Measurements from ENCODE around the gene PNPLA6.

PNPLA6 gene

DNA sequence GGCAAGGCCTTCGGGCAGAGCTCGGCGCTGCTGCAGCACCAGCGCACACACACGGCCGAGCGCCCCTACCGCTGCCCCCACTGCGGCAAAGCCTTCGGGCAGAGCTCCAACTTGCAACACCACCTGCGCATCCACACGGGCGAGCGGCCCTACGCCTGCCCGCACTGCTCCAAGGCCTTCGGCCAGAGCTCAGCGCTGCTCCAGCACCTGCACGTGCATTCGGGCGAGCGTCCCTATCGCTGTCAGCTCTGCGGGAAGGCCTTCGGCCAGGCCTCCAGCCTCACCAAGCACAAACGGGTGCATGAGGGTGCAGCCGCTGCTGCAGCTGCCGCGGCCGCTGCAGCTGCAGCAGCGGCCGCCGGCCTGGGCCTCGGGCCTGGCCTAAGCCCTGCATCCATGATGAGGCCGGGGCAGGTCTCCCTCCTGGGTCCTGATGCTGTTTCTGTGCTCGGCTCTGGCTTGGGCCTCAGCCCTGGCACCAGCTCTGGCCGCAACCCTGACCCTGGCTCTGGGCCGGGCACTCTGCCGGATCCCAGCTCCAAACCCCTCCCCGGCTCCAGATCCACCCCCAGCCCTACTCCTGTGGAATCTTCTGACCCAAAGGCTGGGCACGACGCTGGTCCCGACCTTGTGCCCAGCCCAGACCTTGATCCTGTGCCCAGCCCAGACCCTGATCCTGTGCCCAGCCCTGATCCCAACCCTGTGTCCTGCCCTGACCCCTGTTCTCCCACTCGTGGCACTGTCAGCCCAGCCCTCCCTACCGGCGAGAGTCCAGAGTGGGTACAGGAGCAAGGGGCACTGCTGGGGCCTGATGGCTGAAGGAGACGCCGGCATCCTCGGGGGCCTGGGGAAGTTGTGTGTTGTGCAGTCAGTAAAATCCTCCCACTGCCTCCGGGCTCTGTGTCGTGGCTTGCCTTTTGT is 15.1 kb upstream of the PNPLA6 start:
- in situ Hi-C loops (cut with MboI; ENCODE audit: low sequenced_read_pairs, unreplicated experiment), result no loop called here
- no peak for DNase-seq (ENCODE audit: low spot score)
- TF ChIP-seq, protein P1, sequence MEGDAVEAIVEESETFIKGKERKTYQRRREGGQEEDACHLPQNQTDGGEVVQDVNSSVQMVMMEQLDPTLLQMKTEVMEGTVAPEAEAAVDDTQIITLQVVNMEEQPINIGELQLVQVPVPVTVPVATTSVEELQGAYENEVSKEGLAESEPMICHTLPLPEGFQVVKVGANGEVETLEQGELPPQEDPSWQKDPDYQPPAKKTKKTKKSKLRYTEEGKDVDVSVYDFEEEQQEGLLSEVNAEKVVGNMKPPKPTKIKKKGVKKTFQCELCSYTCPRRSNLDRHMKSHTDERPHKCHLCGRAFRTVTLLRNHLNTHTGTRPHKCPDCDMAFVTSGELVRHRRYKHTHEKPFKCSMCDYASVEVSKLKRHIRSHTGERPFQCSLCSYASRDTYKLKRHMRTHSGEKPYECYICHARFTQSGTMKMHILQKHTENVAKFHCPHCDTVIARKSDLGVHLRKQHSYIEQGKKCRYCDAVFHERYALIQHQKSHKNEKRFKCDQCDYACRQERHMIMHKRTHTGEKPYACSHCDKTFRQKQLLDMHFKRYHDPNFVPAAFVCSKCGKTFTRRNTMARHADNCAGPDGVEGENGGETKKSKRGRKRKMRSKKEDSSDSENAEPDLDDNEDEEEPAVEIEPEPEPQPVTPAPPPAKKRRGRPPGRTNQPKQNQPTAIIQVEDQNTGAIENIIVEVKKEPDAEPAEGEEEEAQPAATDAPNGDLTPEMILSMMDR (IDR thresholded peaks at IDR 0.05; ENCODE audit: borderline replicate concordance, control extremely low read depth, extremely low read depth, insufficient read depth, missing control alignments), result no peak

DNA sequence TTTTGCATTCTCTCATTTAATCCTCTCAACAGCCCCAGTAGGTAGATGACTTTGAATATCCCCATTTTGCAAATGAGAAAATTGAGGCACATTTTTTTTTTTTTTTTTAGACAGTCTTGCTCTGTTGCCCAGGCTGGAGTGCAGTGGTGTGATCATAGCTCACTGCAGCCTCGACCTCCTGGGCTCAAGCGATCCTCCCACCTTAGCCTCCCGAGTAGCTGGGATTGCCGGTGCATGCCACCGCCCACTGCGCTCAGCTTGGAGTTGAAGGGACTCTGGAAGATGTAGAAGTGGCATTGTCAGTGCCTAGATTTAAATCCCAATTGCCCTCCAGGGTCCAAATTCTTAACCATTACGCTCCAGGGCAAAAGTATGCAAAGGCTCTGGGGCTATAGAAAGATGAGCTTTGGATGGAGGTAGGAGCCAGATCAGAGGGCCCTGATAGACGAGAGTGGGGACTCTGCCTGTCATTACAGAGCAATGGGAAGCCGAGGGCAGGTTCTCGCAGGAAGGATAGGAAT is 13.9 kb upstream of the PNPLA6 start:
- in situ Hi-C loops (cut with MboI; ENCODE audit: low sequenced_read_pairs, unreplicated experiment), result no loop called here
- no peak for DNase-seq (ENCODE audit: low spot score)
- TF ChIP-seq, protein P1 (IDR thresholded peaks at IDR 0.05; ENCODE audit: borderline replicate concordance, control extremely low read depth, extremely low read depth, insufficient read depth, missing control alignments), result no peak

DNA sequence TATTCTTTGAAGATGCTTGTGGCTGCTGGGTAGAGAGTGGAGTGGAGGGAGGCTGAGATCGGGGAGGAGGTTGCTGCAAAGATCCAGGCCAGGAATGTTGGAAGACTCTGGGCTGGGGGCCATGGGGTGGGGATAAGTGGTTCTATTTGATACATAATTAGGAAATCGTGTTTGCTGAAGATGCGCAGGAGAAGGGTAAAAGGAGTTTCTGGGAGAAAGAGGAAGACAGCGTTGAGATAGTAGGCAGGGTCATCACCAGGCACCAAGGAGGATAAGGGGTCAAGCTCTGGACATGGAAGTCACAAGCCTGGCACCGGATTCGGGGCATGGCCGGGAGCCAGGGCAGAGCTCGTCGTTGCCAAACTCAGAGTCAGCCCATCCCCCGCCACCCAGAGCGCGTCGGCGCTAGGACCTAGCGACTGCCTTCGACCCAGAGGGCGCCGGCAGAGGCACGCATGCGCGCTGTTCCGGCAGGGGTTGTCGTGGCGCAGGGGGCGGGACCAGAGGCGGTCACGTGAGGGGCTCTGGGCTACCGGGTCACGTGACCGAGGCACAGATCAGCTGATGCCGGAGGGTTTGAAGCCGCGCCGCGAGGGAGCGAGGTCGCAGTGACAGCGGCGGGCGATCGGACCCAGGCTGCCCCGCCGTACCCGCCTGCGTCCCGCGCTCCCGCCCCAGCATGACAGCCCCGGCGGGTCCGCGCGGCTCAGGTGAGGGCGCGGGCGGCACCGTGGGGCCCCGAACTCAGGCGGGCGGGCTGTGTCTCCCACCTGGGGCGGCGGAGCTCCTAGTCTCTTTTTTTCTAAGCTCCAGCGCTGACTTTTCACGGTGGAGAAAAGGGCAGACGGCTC is 13.2 kb upstream of the PNPLA6 start, which contains the start of gene MCOLN1:
Gene MCOLN1, plus strand, starts transcription at position 553 of the 851 bp plus-strand sequence. Its CDS starts 127 bp downstream, at position 680.
- TF ChIP-seq, protein P1 (IDR thresholded peaks at IDR 0.05; ENCODE audit: borderline replicate concordance, control extremely low read depth, extremely low read depth, insufficient read depth, missing control alignments), result no peak
- in situ Hi-C loops (cut with MboI; ENCODE audit: low sequenced_read_pairs, unreplicated experiment), result no loop called here
- DNase-seq (ENCODE audit: low spot score), result peak; percentile 100

DNA sequence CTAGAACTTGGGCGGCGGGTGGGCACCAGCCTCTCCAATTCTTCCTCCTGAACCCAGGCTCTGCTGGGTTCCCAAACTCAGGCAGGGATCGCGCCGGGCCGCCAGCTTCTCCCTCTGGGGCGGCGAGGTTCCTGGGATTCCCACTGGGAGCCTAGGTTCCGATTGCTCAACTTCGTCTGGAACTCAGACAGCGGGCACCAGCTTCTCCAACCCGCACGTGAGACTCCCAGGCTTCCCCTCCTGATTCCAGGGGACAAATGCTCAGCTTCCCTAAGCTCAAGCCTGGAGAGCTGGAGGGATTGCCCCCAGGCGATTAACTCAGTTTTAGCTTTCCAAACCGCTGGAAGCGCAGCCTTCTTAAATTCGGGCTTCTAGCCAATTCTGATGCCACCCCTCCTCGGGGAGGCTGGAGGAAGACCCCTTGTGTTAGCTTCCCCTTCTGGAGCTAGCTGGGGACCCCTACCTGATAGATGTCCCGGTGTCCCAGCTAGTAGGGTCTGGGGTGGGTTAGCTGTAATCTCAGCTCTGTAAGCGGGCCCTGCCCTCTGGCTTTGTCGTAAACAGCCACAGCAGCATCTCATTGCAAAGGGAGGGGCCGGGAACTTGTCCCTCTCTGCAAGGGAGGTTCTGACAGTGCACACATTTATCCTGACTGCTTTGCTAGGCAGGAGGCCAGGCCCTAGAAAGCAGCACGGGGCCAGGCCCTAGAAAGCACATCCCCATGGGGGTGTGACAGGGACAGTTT is 12.4 kb upstream of the PNPLA6 start:
- no peak for DNase-seq (ENCODE audit: low spot score)
- TF ChIP-seq, protein P1 (IDR thresholded peaks at IDR 0.05; ENCODE audit: borderline replicate concordance, control extremely low read depth, extremely low read depth, insufficient read depth, missing control alignments), result no peak
- in situ Hi-C loops (cut with MboI; ENCODE audit: low sequenced_read_pairs, unreplicated experiment), result no loop called here

DNA sequence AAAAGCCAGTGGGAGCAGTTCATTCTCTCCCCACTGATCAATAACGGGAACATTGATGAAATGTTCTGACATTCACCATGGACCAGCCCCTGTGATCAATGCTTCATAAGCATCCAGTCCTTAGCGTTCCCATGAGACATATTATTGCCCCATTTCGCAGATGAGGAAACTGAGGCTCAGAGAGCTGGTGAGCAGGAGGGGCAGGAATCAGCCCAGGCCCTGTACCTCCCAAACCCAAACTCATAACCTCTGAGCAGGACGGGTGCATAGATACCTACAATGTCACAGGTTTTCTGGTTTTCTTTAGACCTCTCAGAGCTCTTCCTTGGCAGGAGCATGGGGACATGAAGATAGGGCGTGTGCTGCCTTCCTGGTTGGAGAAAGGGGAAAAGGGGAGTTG is 11.0 kb upstream of the PNPLA6 start:
- in situ Hi-C loops (cut with MboI; ENCODE audit: low sequenced_read_pairs, unreplicated experiment), result no loop called here
- DNase-seq (ENCODE audit: low spot score), result no peak
- TF ChIP-seq, protein P1 (IDR thresholded peaks at IDR 0.05; ENCODE audit: borderline replicate concordance, control extremely low read depth, extremely low read depth, insufficient read depth, missing control alignments), result no peak
